HS-5 (cell line): ENCODE data around the gene PMP22.

ENCODE experiments used
- DNase-seq: peaks from one replicate; pipeline ENCODE4 v3.0.0-alpha.2; 2012; ENCODE audit warnings: low read depth

Gene PMP22

GRCh38 chr17:15274017-15274416 lies 8.9 kb upstream of the PMP22 start:
- DNase-seq = no peak

- peak; percentile 91 for DNase-seq
Observed at GRCh38 chr17:15273141-15273793, 8.1 kb upstream of the PMP22 start.

GRCh38 chr17:15271741-15272140 lies 6.6 kb upstream of the PMP22 start:
- no peak for DNase-seq

GRCh38 chr17:15270628-15271381 lies 5.7 kb upstream of the PMP22 start:
- DNase-seq = no peak

- DNase-seq = no peak
Observed at GRCh38 chr17:15269780-15270089, 4.6 kb upstream of the PMP22 start.

- no peak for DNase-seq
Observed at GRCh38 chr17:15269087-15269779, 4.1 kb upstream of the PMP22 start.

GRCh38 chr17:15268461-15268860 lies 3.3 kb upstream of the PMP22 start:
- no peak for DNase-seq

- no peak for DNase-seq
Observed at GRCh38 chr17:15267996-15268395, 2.9 kb upstream of the PMP22 start.

- DNase-seq = no peak
Observed at GRCh38 chr17:15266325-15267125, 1.4 kb upstream of the PMP22 start.

GRCh38 chr17:15264542-15264941 lies 584 bp downstream of the PMP22 start:
- no peak for DNase-seq

GRCh38 chr17:15263680-15264079 lies 1.4 kb downstream of the PMP22 start:
- DNase-seq = no peak

- DNase-seq = no peak
Observed at GRCh38 chr17:15263206-15263579, 1.9 kb downstream of the PMP22 start.

GRCh38 chr17:15262291-15263205 lies 2.6 kb downstream of the PMP22 start:
- DNase-seq = no peak

- no peak for DNase-seq
Observed at GRCh38 chr17:15261802-15262290, 3.3 kb downstream of the PMP22 start.

GRCh38 chr17:15261258-15261801 lies 3.8 kb downstream of the PMP22 start:
- DNase-seq = no peak

- DNase-seq = no peak
Observed at GRCh38 chr17:15260376-15261257, 4.5 kb downstream of the PMP22 start.

- DNase-seq = no peak
Observed at GRCh38 chr17:15257796-15258512, 7.2 kb downstream of the PMP22 start.

- no peak for DNase-seq
Observed at GRCh38 chr17:15257258-15257788, 7.8 kb downstream of the PMP22 start.

GRCh38 chr17:15256689-15257088 lies 8.4 kb downstream of the PMP22 start:
- DNase-seq = no peak
